Fibroblast of the aortic adventitia (primary cell): ENCODE measurements around the gene RDH13. TPM values are rescaled to one million over a fixed set of nuclear protein-coding genes. Genes with fewer than 3 reads are reported as not detected.

Experiments used
- DNase-seq: peaks from one replicate; pipeline ENCODE4 v3.0.0-alpha.2; 2010; ENCODE audit warnings: low read depth
- H3K4me3 ChIP-seq: 2 replicates; pipeline ENCODE4 v1.5.1; 2011; ENCODE audit warnings: low read depth, mild to moderate bottlenecking, control low read depth, low read length, moderate library complexity
- CTCF ChIP-seq: IDR thresholded peaks from 2 replicates; pipeline ENCODE4 v1.5.1; 2011; ENCODE audit warnings: mild to moderate bottlenecking, low read length, control low read depth, inconsistent platforms; ENCODE audit not compliant: insufficient read depth
- total RNA-seq: library from RNA; depleted of rRNA; stranded (reverse); fragments of >200 nt; gene quantifications from 2 replicates; pipeline ENCODE4 v1.2.3, GENCODE V29; 2012; ENCODE audit warnings: low replicate concordance

RDH13 gene
- total RNA-seq, 1 donor = 9.1 TPM

GRCh38 chr19:55047951-55048350 is 15.0 kb downstream of the RDH13 start:
- TF ChIP-seq CTCF = no peak
- no peak for DNase-seq
- no peak overlapping the region for H3K4me3 ChIP-seq

DNA sequence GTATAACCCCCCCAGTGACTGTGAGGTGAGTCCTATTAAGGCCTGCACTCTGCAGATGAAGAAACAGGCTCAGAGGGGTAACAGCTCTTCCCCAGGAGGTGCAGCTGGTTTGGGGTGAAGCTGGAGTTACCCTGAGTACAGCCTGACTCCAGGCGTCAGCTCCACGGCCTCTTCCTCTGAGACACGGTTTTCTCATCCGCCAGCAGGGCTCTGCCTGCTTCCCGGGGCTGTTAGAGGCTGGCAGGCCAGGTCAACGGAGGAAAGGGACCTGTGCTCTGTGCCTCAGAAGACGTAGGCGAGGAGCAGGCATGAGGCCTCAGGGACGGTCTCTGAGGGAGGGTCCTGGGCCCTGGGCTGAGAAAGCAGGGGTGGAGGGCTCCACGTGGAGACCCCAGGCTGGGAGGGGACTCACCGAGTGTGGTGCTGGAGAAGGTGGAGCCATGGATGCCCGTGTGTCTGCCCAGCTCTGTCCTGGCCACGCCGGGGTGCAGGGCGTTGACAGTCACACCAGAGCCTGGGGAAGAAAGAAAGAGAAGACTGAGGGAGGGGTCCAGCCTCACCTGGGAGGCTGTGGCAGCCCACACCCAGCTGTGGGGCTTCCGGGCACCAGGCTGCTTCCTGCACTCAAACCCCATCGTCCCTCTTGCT is 15.8 kb downstream of the RDH13 start:
- H3K4me3 ChIP-seq = no peak overlapping the region
- DNase-seq = no peak
- no peak for TF ChIP-seq CTCF

GRCh38 chr19:55044771-55045716 is 17.9 kb downstream of the RDH13 start:
- no peak overlapping the region for H3K4me3 ChIP-seq
- no peak for TF ChIP-seq CTCF
- no peak for DNase-seq

GRCh38 chr19:55044286-55044685 is 18.7 kb downstream of the RDH13 start:
- no peak overlapping the region for H3K4me3 ChIP-seq
- TF ChIP-seq CTCF = no peak
- DNase-seq = no peak

GRCh38 chr19:55042688-55043087 is 20.3 kb downstream of the RDH13 start:
- no peak for DNase-seq
- TF ChIP-seq CTCF = no peak
- no peak overlapping the region for H3K4me3 ChIP-seq

GRCh38 chr19:55042344-55042678 is 20.6 kb downstream of the RDH13 start:
- no peak overlapping the region for H3K4me3 ChIP-seq
- DNase-seq = no peak
- TF ChIP-seq CTCF = no peak
